Caco-2 (cell line): ENCODE measurements around the gene SUSD1. TPM values are rescaled to one million over a fixed set of nuclear protein-coding genes. Genes with fewer than 3 reads are reported as not detected.

ENCODE experiments used
- BruUV-seq: library from RNA; stranded (reverse); fragments of 400-500 nt; replicated peaks from 2 replicates; lab custom pipeline; 2021; lab: Mats Ljungman, UMichigan
- CTCF ChIA-PET: fragments of 300-600 bp; sonication (Branson Sonifier 250); formaldehyde crosslinking; loops from one replicate; lab custom pipeline; 2022; ENCODE audit warnings: antibody characterized with exemption; lab: Charles Lee
- POLR2A ChIA-PET: fragments of 300-600 bp; sonication (Branson Sonifier 250); formaldehyde crosslinking; loops from one replicate; lab custom pipeline; 2022; ENCODE audit warnings: antibody characterized with exemption; lab: Charles Lee
- DNase-seq, 2 experiments: peaks; one replicate each; pipeline versions ENCODE4 v3.0.0 to v3.0.0-alpha.2; 2020 to 2022
- H3K27me3 ChIP-seq: replicated peaks from 2 replicates; pipeline ENCODE4 v1.6.0; 2011; ENCODE audit warnings: low read length; ENCODE audit not compliant: control insufficient read depth, insufficient read depth
- H3K36me3 ChIP-seq: 2 replicates; pipeline ENCODE4 v1.5.1; 2011; ENCODE audit warnings: low read length; ENCODE audit not compliant: control insufficient read depth, insufficient read depth
- H3K4me1 ChIP-seq: fragments of 250-450 bp; sonication (Bioruptor Pico); 2 replicates; pipeline ENCODE4 v1.5.1; 2020; ENCODE audit warnings: mild to moderate bottlenecking
- H3K4me3 ChIP-seq: 2 replicates; pipeline ENCODE4 v1.5.1; 2011; ENCODE audit warnings: low read depth, mild to moderate bottlenecking, control low read depth, low read length
- H3K9me3 ChIP-seq: fragments of 250-450 bp; sonication (Bioruptor Pico); 2 replicates; pipeline ENCODE4 v1.5.1; 2020; ENCODE audit warnings: mild to moderate bottlenecking, moderate library complexity
- H3K27ac Mint-ChIP-seq: one replicate; pipeline ENCODE4 v1.8.0; 2022; ENCODE audit warnings: mixed read lengths; ENCODE audit not compliant: unreplicated experiment
- H3K27me3 Mint-ChIP-seq: one replicate; pipeline ENCODE4 v1.8.0; 2022; ENCODE audit warnings: mixed read lengths; ENCODE audit not compliant: insufficient read depth, unreplicated experiment
- H3K36me3 Mint-ChIP-seq: one replicate; pipeline ENCODE4 v1.8.0; 2022; ENCODE audit warnings: mild to moderate bottlenecking, mixed read lengths; ENCODE audit not compliant: insufficient read depth, unreplicated experiment
- H3K4me1 Mint-ChIP-seq: one replicate; pipeline ENCODE4 v1.8.0; 2022; ENCODE audit warnings: low read depth, mixed read lengths; ENCODE audit not compliant: unreplicated experiment
- H3K4me3 Mint-ChIP-seq: one replicate; pipeline ENCODE4 v1.8.0; 2022; ENCODE audit warnings: mild to moderate bottlenecking, moderate library complexity, mixed read lengths; ENCODE audit not compliant: unreplicated experiment
- H3K9me3 Mint-ChIP-seq: one replicate; pipeline ENCODE4 v1.8.0; 2022; ENCODE audit warnings: mixed read lengths; ENCODE audit not compliant: unreplicated experiment
- CTCF ChIP-seq, 2 experiments: fragments of 200-600 bp in 1 of 2; IDR thresholded peaks; 1 replicate in 1 of 2; 2 replicates in 1 of 2; pipeline versions ENCODE4 v1.5.1 to v1.8.0; 2011 to 2022; ENCODE audit warnings: antibody characterized with exemption in 1 of 2, control low read depth in 1 of 2, inconsistent platforms in 1 of 2, low read depth in 1 of 2, low read length in 1 of 2, mild to moderate bottlenecking in 1 of 2, moderate library complexity in 1 of 2; ENCODE audit not compliant: insufficient read depth in 1 of 2, severe bottlenecking in 1 of 2, unreplicated experiment in 1 of 2
- intact Hi-C: fragments of 100-400 bp; cut with micrococcal nuclease; formaldehyde crosslinking; loops from one replicate; pipeline ENCODE4 v1.10.0; 2022; ENCODE audit not compliant: unreplicated experiment
- total RNA-seq: library from RNA; stranded (reverse); gene quantifications from 2 replicates; pipeline ENCODE4 v1.2.3, GENCODE V29; 2022

SUSD1 gene
- total RNA-seq, 1 experiment from 2014 or later = 53.4 TPM

DNA sequence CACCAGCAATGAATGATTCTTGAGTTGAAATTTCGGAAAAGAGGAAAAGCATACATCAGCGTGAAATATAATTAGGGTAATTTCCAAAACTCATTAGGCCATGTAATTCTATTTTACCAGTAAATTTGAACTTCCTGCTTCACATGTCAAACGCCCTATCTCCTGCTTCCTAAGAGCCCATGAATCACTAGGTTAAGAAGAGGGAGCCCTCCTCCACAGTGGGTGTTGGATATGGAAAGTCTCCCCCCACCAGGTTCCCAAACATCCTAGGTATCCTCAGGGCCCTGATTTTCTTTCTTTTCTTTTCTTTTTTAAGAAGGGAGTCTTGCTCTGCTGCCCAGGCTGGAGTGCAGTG is 115.2 kb downstream of the SUSD1 start:
- POLR2A ChIA-PET = no interaction called here
- no peaks in the 10 kb centered on the region for H3K27me3 Mint-ChIP-seq

DNA sequence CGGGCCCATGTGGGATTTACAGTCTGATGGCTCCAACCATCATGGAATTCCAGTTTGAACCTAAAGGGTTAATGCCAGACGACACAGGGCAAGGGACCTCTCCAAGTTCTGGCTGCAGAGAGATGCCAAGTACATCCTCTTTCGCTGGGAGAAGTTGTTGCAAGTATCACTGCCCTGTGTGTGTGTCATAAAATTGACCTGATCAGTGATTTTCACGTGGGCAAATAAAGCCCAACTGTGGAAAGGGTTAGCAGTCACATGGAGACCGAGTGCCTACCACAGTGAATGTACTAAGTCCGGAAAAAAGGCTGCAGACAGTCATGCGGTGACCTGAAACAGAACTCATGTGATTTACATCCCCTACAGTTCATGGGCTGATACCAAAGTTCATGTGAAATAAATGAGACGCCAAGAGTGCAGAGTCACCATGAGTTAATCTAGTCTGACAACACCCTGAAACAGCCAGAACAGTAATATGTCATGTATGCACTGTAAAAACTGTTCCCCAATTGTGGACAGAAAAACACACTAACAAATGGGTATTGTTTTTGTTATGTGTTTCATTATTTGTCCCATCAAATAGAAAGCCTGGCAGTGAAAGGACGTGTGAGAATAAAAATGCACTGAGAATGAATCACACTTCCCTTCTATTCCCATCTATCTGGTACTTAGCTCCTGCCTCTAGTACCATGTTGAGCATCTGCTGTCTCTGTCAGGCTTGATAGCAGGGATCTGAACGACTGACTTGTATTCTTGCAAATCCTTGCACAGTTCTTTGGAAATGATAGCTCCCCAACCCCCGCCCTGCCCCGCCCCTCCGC is 115.7 kb downstream of the SUSD1 start:
- ChIA-PET CTCF (no interaction called here), POLR2A (no interaction called here)
- intact Hi-C loops = no loop called here
- Histone ChIP-seq H3K9me3 (peaks cover 4% of the 10 kb centered on the region), H3K4me1 (peaks cover 3% of the 10 kb centered on the region), H3K36me3 (peaks cover 3% of the 10 kb centered on the region), H3K27me3 (no peaks in the 10 kb centered on the region), H3K4me3 (no peak overlapping the region)
- Mint-ChIP-seq H3K27me3 (no peaks in the 10 kb centered on the region), H3K9me3 (no peaks in the 10 kb centered on the region), H3K4me3 (no peak overlapping the region), H3K36me3 (peaks cover 71% of the 10 kb centered on the region), H3K4me1 (peaks cover 6% of the 10 kb centered on the region), H3K27ac (no peak overlapping the region)
- no peak for TF ChIP-seq CTCF (IDR thresholded peaks at IDR 0.05; ENCODE audit: insufficient read depth in 1 of 2, low read depth in 1 of 2, low read length in 1 of 2, severe bottlenecking in 1 of 2, unreplicated experiment in 1 of 2)
- no peak for DNase-seq
- BruUV-seq = no TSS peak

More for the DNA sequence above, 115.2 kb downstream of the SUSD1 start:
- no TSS peak for BruUV-seq
- no peaks in the 10 kb centered on the region for H3K27me3 ChIP-seq
- H3K4me3 ChIP-seq = no peak overlapping the region
- Mint-ChIP-seq H3K9me3 (no peaks in the 10 kb centered on the region), H3K27ac (no peak overlapping the region), H3K4me1 (peaks cover 6% of the 10 kb centered on the region), H3K36me3 (peaks cover 65% of the 10 kb centered on the region), H3K4me3 (no peak overlapping the region)
- intact Hi-C loops = no loop called here
- no peak for TF ChIP-seq CTCF (IDR thresholded peaks at IDR 0.05; ENCODE audit: insufficient read depth in 1 of 2, low read depth in 1 of 2, low read length in 1 of 2, severe bottlenecking in 1 of 2, unreplicated experiment in 1 of 2)
- peaks cover 9% of the 10 kb centered on the region for H3K4me1 ChIP-seq
- peaks cover 3% of the 10 kb centered on the region for H3K36me3 ChIP-seq
- DNase-seq = no peak
- CTCF ChIA-PET = no interaction called here
- peaks cover 6% of the 10 kb centered on the region for H3K9me3 ChIP-seq

- no peak for DNase-seq
- H3K36me3 ChIP-seq = peaks cover 4% of the 10 kb centered on the region
- ChIA-PET POLR2A (no interaction called here), CTCF (interaction anchor here (0.5 kb wide), 1 partner anchor 27 kb away, joined by 5 read pairs; no protein-coding TSS in a partner anchor)
- no peaks in the 10 kb centered on the region for H3K27me3 Mint-ChIP-seq
- H3K4me1 ChIP-seq = no peaks in the 10 kb centered on the region
- H3K4me1 Mint-ChIP-seq = peaks cover 5% of the 10 kb centered on the region
- no peaks in the 10 kb centered on the region for H3K9me3 ChIP-seq
- intact Hi-C loops = no loop called here
- H3K4me3 ChIP-seq = no peak overlapping the region
- no peak overlapping the region for H3K4me3 Mint-ChIP-seq
- no TSS peak for BruUV-seq
- peaks cover 67% of the 10 kb centered on the region for H3K36me3 Mint-ChIP-seq
- no peak overlapping the region for H3K27ac Mint-ChIP-seq
- no peak for TF ChIP-seq CTCF (IDR thresholded peaks at IDR 0.05; ENCODE audit: insufficient read depth in 1 of 2, low read depth in 1 of 2, low read length in 1 of 2, severe bottlenecking in 1 of 2, unreplicated experiment in 1 of 2)
- H3K27me3 ChIP-seq = no peaks in the 10 kb centered on the region
- H3K9me3 Mint-ChIP-seq = no peaks in the 10 kb centered on the region
Measured at GRCh38 chr9:112056996-112057395, 118.1 kb downstream of the SUSD1 start.
